ENCODE results near the gene FTHL17.

FTHL17 gene

DNA sequence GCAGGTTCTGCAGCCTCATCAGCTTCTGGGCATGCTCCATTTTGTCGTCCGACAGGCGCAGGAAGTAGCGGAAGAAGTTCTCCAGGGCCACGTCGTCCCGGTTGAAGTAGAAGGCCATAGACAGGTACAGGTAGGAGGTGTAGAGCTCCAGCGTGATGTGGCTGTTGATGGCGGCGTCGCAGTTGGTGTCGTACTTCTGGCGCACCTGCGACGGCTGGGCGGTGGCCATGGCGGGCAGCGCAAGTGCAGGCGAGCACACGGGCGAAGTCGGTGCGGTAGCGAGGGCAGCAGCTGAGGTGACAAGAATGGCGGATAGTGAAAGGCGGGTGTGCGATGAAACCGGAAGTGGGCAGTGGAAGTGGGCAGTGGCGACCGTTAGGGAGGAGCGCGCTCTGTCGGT lies at the start of gene FTHL17:
Gene FTHL17 (minus strand): TSS at position 317 of the 400 bp plus-strand sequence. CDS start 88 bp downstream, at position 229.
- no peak for DNase-seq (ENCODE audit: low spot score)

- DNase-seq (ENCODE audit: low spot score), result no peak
Measured at GRCh38 chrX:31117266-31117665, 45.4 kb upstream of the FTHL17 start.

- DNase-seq (ENCODE audit: low spot score), result no peak
Measured at GRCh38 chrX:31115398-31115797, 43.6 kb upstream of the FTHL17 start.

GRCh38 chrX:31114858-31115257 lies 43.0 kb upstream of the FTHL17 start:
- no peak for DNase-seq (ENCODE audit: low spot score)

DNA sequence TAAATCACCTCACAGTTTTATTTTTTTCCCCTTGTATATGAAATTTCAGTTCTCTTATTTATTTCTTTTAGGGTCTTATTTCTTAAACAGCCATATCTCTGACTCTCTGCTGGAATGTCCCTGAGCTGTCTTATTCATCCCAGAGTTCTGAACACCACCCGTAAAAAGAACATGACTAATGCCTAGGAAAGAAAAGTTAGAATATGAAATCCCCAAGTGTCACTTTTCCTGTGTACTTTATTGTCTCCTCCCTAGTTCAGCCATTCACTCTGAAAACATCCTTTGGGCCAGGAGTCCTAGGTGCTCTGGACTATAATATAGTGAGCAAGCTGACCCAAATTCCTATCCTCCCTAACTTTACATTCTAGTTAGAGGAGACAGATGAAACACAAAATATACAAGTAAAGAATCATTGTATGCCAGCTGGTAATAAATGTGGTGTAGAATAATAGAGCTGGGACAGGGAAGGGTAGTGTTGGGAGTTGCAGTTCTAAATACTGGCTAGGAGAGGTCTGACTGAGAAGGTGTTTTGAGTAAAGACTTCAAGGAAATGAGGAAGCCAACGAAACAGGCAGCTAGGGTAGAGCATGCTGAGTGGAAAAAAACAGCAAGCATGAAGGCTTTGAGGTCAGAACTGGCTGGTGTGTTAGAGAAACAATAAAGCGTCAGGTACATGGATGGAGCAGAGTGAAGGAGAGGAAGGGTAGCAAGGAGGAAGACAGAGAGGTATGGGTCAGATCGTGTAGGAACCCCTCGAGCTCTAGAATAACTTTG lies 40.6 kb upstream of the FTHL17 start:
- no peak for DNase-seq (ENCODE audit: low spot score)

DNA sequence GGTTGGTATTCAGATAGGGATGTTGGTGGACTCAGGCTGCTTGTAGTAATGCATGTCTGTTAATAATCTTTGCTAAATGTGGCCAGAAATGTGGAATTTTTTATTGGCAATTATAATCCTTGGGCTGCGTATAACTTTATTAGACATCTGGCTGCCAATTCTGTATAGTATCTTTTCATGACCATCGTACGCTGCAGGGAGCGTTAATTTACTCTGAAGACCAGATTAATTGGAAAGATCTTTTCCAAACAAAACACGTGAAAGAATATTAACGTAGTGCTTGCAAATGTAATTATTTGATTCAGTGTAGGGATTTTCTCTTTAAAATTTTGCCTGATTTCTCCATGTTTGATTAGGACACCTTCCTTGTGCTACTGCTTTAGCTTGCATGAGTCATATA lies 38.8 kb upstream of the FTHL17 start:
- no peak for DNase-seq (ENCODE audit: low spot score)

- DNase-seq (ENCODE audit: low spot score), result no peak
Measured at GRCh38 chrX:31099536-31100090, 27.8 kb upstream of the FTHL17 start.

- DNase-seq (ENCODE audit: low spot score), result no peak
Measured at GRCh38 chrX:31098079-31098478, 26.2 kb upstream of the FTHL17 start.

- DNase-seq (ENCODE audit: low spot score), result no peak
Measured at GRCh38 chrX:31093639-31093975, 21.8 kb upstream of the FTHL17 start.

DNA sequence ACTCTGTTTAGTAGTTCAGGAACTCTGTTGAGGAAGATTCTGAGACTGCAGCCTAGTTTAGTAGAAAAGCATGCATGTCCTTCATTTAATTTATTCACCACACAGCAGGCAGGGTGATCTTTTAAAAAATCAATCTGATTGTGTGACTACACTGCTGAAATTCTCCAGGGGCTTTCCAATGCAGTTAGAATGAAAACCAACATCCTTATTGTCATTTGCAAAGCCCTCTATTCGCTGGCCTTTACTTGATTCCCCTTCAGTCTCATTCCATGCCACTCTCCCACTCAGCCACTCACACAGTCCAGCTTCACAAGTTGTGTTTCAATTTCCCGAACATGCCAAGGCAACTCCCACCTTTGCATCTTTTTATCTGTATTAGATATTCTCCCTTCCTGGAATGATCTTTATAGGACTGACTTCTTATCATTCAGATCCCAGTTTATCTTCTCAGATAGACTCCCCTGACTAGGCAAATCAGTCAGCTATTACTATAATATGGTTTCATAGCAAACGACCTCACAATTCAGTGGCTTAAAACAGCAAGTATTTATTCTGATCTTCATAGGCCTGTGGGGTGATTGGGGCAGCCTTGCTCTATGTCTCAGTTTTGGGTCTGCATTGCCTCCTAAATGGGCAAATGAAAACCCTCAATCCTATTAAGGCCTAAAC lies 21.3 kb upstream of the FTHL17 start:
- DNase-seq (ENCODE audit: low spot score), result no peak

GRCh38 chrX:31092476-31092875 lies 20.6 kb upstream of the FTHL17 start:
- DNase-seq (ENCODE audit: low spot score), result no peak

DNA sequence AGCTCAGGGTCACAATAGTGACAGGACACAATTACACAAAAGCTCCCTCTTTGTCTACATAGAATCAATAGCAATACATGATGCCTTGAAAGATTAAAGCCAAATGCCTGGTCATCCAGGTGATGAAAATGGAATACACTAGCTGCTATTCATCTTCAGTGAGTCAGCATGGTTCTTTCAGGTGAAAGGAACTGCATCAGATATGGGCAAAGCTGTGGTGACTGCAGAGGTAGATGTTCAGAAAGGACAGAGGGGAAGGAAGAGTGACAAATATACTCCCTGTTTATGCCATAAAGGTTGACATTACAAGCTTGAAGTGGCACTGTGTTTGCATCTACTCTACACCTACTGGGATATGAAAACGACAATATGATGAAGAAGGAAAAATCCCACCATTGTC lies 20.0 kb upstream of the FTHL17 start:
- no peak for DNase-seq (ENCODE audit: low spot score)

DNA sequence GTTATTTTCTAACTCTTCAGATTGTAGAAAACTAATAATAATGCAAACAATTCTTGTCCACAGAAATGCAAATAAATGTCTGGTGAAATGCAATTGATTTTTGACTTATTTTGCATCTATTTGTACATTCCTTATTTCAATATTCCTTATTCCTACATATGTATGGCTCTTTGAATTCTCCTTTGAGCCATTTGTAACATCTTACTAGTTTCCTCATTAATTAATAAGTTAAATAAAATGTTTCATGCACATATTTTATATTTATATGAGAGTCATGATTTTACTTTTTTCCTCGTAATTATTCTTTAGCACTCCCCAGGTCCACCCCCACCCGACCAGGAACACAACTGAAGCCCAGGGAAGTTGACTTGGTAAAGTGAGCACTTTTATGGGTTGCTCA lies 2.7 kb upstream of the FTHL17 start:
- DNase-seq (ENCODE audit: low spot score), result no peak

DNA sequence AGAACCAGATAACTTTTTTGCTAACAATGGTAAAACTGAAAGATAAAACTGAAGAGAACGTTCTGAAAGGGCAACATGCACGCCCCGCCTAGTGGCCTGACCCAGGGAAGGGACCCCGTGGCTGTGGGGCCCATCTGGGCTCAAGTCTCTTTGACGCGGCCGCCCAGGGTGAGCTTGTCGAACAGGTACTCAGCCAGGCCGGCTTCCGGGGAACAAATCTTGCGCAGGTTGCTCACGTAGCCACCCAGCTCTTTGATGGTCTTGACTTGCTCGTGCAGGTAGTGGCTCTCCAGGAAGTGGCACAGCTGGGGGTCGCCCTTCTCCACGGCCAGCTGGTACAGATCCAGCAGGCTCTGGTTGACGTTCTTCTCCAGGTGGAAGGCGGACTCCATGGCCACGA lies 579 bp downstream of the FTHL17 start:
- DNase-seq (ENCODE audit: low spot score), result no peak

- no peak for DNase-seq (ENCODE audit: low spot score)
Measured at GRCh38 chrX:31070057-31070468, 1.8 kb downstream of the FTHL17 start.

DNA sequence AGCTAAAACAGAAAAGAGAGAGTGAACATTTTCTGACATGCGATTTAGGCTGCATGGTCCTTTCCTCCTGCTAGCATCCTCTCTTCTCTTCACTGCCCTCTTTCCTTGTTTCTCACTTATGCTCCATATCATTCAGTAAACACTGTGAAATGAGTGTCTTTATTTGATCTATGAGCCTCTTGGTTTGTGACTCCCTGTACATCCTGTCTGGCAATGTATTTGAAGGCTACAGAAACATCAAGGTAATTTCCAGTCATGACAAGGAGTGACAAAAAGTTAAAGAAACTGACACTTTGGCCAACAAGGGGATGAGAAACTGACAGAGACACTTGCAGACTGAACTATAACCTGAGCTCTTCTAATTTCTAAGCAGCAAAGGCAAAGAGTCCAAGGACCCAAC lies 8.7 kb downstream of the FTHL17 start:
- no peak for DNase-seq (ENCODE audit: low spot score)

- no peak for DNase-seq (ENCODE audit: low spot score)
Measured at GRCh38 chrX:31061091-31061490, 10.8 kb downstream of the FTHL17 start.

GRCh38 chrX:31060016-31060415 lies 11.8 kb downstream of the FTHL17 start:
- no peak for DNase-seq (ENCODE audit: low spot score)

DNA sequence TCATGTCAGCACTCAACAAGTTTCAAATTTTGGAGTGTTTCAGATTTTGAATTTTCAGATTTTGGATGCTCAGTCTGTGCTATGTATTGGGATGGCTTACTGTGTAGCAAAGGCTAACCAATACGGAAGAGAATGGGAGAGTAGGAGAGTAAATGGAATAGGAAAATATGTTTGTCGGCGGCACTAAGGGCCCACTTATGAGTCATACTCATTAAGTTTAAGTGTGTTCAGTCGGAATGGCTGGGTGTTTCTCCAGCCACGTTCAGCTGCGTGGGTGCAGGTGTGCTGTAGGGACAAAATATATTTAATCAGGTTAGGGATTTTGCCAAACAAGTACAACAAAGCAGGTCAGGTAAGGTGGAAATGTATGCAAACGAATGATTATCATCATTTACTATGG lies 13.6 kb downstream of the FTHL17 start:
- no peak for DNase-seq (ENCODE audit: low spot score)

- no peak for DNase-seq (ENCODE audit: low spot score)
Measured at GRCh38 chrX:31057691-31058090, 14.2 kb downstream of the FTHL17 start.

DNA sequence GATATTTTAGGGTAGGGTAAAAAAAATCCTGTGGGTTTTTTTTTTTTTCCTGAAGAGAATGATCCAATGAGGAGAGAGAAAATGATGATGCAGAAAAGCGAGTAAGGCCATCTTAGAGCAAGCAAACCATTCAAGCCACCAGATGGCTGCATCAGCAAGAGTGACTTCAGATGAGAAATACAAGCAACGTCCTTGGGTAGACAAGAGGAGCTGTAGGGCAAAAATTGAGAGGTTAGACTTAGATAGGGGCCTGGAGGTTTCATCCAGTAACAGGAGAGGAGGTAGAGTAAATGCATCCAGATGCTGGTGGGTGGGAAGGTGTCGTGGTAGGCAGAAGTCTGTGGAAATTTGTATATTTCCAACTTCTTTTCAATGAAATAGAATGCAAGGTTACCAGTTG lies 14.6 kb downstream of the FTHL17 start:
- DNase-seq (ENCODE audit: low spot score), result peak; percentile 1

DNA sequence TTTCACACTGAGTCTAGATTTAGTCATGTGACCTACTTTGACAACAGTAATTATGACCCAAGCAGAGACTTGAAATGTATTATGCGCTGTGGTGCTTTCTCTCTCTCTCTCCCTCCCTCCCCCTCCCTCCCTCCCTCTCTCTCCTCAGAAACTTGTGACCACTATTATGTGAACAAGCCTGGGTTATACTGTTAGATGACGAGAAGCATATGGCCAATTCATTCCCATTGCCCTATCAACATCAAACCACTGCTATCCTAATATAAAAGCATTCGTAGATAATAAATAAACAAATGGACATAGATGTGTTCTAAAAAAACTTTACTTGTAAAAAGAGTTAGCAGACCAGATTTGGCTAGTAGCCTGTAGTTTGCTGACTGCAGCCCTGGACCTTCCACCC lies 18.2 kb downstream of the FTHL17 start:
- no peak for DNase-seq (ENCODE audit: low spot score)

DNA sequence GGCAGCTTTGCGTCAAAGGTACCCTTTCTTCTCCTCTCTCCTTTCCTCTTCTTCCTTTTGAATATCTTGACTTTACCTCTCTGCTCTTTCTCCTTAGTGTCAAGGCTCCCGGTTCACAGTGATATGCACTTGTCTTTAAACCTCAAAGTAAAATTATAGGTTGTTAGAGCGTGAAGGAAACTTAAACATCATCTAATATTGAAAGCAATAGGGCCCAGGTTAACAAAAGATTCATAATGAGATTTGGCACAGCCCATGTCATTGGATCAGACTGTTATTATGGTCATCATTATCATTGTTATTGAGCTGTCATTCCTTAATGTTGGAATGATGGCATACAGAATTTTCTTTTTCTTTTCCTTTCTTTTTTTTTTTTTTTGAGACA lies 32.5 kb downstream of the FTHL17 start:
- no peak for DNase-seq (ENCODE audit: low spot score)

Data from NAMALWA (cell line).